Right lobe of liver (tissue), 4 donors: ENCODE measurements around the gene DCTN5.

Experiments used
- CTCF ChIP-seq, 4 donors: fragments of 200-600 bp in 3 of 4; fragments of 450-650 bp in 1 of 4; IDR thresholded peaks; one replicate each; pipeline versions ENCODE4 v1.5.1 to v1.8.0; 2016 to 2022; ENCODE audit warnings: antibody characterized with exemption in 4 of 4, mild to moderate bottlenecking in 2 of 4
- POLR2A ChIP-seq: fragments of 450-650 bp; IDR thresholded peaks from one replicate; pipeline ENCODE4 v1.6.1; 2017; ENCODE audit warnings: antibody characterized with exemption, mild to moderate bottlenecking
- donor health status: DM: no; HTN: no; CAD: no.
- donor health status: DM: no; HTN: no; CAD: no.
- donor health status: DM: no; HTN: yes; CAD: no.

- no peak for TF ChIP-seq CTCF (IDR thresholded peaks at IDR 0.05)
- TF ChIP-seq POLR2A, result no peak
Measured at GRCh38 chr16:23711785-23712184, 70.5 kb downstream of the DCTN5 start.
